Fibroblast of lung (primary cell): ENCODE results near the gene FOXL3.

Experiments used
- CTCF ChIP-seq, 2 donors: IDR thresholded peaks in 1 of 2; conservative IDR thresholded peaks in 1 of 2; 1 replicate in 1 of 2; 2 replicates in 1 of 2; pipeline ENCODE4 v1.5.1; 2011 to 2012; ENCODE audit warnings: low read length in 2 of 2, control low read depth in 1 of 2, inconsistent platforms in 1 of 2, low read depth in 1 of 2, mild to moderate bottlenecking in 1 of 2
- EZH2 ChIP-seq: IDR thresholded peaks from 2 replicates; pipeline ENCODE4 v1.5.1; 2012; ENCODE audit warnings: low read length, control low read depth, mild to moderate bottlenecking; ENCODE audit errors: missing control alignments

GRCh38 chr7:299169-299568 is 9.2 kb downstream of the FOXL3 start:
- TF ChIP-seq CTCF (conservative IDR thresholded peaks at IDR 0.05 in 1 of 2, IDR thresholded peaks at IDR 0.05 in 1 of 2; ENCODE audit: low read depth in 1 of 2, low read length in 2 of 2) (no peak), EZH2 (no peak)
